OCI-LY7 (cell line): Measurements from ENCODE around the gene ADGRF4. TPM values are rescaled to one million over a fixed set of nuclear protein-coding genes. Genes with fewer than 3 reads are reported as not detected.

Experiments used
- BruUV-seq: library from RNA; stranded (reverse); fragments of 400-500 nt; replicated peaks from 2 replicates; lab custom pipeline; 2021; lab: Mats Ljungman, UMichigan
- CTCF ChIA-PET: fragments of 300-600 bp; sonication (Branson Sonifier 250); formaldehyde crosslinking; loops from one replicate; lab custom pipeline; 2022; ENCODE audit warnings: antibody characterized with exemption; ENCODE audit not compliant: unreplicated experiment; lab: Charles Lee
- POLR2A ChIA-PET: fragments of 300-600 bp; sonication (Branson Sonifier 250); formaldehyde crosslinking; loops from one replicate; lab custom pipeline; 2022; ENCODE audit warnings: antibody characterized with exemption; lab: Charles Lee
- DNase-seq: peaks from one replicate; pipeline ENCODE4 v3.0.0-alpha.2; 2015; ENCODE audit warnings: low spot score
- H2AFZ ChIP-seq: fragments of 200-600 bp; sonication (generic), shearing (Covaris generic); 2 replicates; pipeline ENCODE4 v1.6.1; 2014; ENCODE audit warnings: mild to moderate bottlenecking, antibody characterized with exemption, low read length, moderate library complexity
- H3K27ac ChIP-seq: fragments of 200-600 bp; sonication (generic); 2 replicates; pipeline ENCODE4 v1.5.1; 2014; ENCODE audit warnings: mixed run types, low read depth, mild to moderate bottlenecking, moderate library complexity, low read length, inconsistent platforms; ENCODE audit not compliant: poor library complexity, severe bottlenecking
- H3K36me3 ChIP-seq: fragments of 200-600 bp; sonication (generic); 2 replicates; pipeline ENCODE4 v1.6.1; 2014; ENCODE audit warnings: mild to moderate bottlenecking, antibody characterized with exemption, low read length, moderate library complexity, mixed read lengths; ENCODE audit not compliant: insufficient read depth
- H3K4me1 ChIP-seq: fragments of 200-600 bp; sonication (generic); 2 replicates; pipeline ENCODE4 v1.5.1; 2014; ENCODE audit warnings: mild to moderate bottlenecking, low read length; ENCODE audit not compliant: insufficient read depth, poor library complexity, severe bottlenecking
- H3K4me2 ChIP-seq: fragments of 200-600 bp; sonication (generic); 2 replicates; pipeline ENCODE4 v1.6.1; 2014; ENCODE audit warnings: mild to moderate bottlenecking, low read length
- H3K4me3 ChIP-seq: fragments of 200-600 bp; sonication (generic); 2 replicates; pipeline ENCODE4 v1.5.1; 2014; ENCODE audit warnings: mild to moderate bottlenecking, low read depth, low read length; ENCODE audit not compliant: poor library complexity, severe bottlenecking
- H3K79me2 ChIP-seq: fragments of 200-600 bp; sonication (generic); 2 replicates; pipeline ENCODE4 v1.6.1; 2016; ENCODE audit warnings: low read depth, mild to moderate bottlenecking, low read length, moderate library complexity, mixed read lengths; ENCODE audit not compliant: insufficient read depth
- H3K9me2 ChIP-seq: fragments of 200-600 bp; sonication (generic); 2 replicates; pipeline ENCODE4 v1.6.1; 2016; ENCODE audit warnings: mild to moderate bottlenecking, low read length, mixed read lengths; ENCODE audit not compliant: insufficient read depth
- H3K9me3 ChIP-seq: fragments of 200-600 bp; sonication (generic); 2 replicates; pipeline ENCODE4 v1.6.1; 2014; ENCODE audit warnings: mild to moderate bottlenecking, mixed run types, low read length, mixed read lengths
- H4K20me1 ChIP-seq: fragments of 200-600 bp; sonication (generic); 2 replicates; pipeline ENCODE4 v1.6.1; 2014; ENCODE audit warnings: mild to moderate bottlenecking, antibody characterized with exemption, low read length, moderate library complexity, mixed read lengths; ENCODE audit not compliant: insufficient read depth
- EZH2phosphoT487 ChIP-seq: fragments of 200-600 bp; sonication (generic); IDR thresholded peaks from 2 replicates; pipeline ENCODE4 v1.6.1; 2018; ENCODE audit warnings: low read depth, borderline replicate concordance, mild to moderate bottlenecking, mixed run types, antibody characterized with exemption, low read length, moderate library complexity, mixed read lengths
- intact Hi-C: fragments of 100-400 bp; cut with micrococcal nuclease; formaldehyde crosslinking; loops from one replicate; pipeline ENCODE4 v1.10.0; 2022; ENCODE audit not compliant: unreplicated experiment
- total RNA-seq, 2 experiments: library from RNA; depleted of rRNA in 1 of 2; stranded (reverse); fragments of >200 nt in 1 of 2; shearing (Covaris generic) in 1 of 2; gene quantifications; 2 replicates each; pipeline ENCODE4 v1.2.3, GENCODE V29; 2014 to 2022
- TF ChIP-seq, protein P1 (sequence below): fragments of 200-600 bp; sonication (generic); conservative IDR thresholded peaks from 2 replicates; pipeline ENCODE4 v1.5.1; 2014; ENCODE audit warnings: mild to moderate bottlenecking, antibody characterized with exemption, low read length, moderate library complexity, mixed read lengths

Gene ADGRF4
- total RNA-seq, 2 experiments from 2014 or later, result not detected

DNA sequence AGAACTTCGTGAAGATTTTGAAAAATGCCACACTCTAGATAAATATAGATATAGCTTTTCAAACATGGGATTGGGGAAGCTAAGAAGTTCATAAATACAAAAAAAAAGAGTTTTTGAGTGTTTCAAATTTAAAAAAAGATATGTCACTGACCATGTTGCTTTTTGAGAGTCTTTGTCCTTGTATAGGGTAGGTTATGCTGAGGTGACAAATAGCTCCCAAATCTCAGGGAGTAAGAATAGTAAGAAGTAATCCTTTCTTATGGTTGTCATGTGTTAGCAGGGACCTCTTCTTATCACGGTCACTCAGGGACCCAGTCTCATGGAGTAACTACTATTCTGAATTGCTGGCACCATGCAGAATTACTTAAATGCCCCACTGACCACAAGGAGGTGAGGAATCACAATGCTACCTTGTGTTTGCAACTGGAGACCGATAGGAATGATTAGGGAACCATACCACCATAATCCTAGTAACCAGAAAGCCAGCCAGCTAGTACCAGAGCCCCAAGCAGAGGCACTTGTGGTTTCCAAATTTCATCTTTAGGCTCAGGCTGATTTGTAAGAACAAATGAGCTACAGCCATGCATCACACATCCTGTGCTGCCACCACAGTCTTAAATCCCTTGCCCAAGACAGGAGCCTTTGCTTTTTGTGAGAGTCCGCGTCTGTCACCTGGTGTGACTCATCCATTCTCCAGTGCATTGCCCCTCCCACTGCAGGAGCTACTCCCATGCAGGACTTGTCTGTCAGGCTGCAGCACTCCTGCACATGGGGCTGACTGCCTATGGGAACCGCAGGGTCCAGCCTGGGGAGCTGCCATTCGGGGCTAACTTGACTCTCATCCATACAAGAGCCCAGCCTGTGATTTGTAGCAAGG lies 42.4 kb upstream of the ADGRF4 start:
- CTCF ChIA-PET, result no interaction called here
- H3K4me2 ChIP-seq, result no peak overlapping the region
- no TSS peak for BruUV-seq

GRCh38 chr6:47661960-47662359 lies 36.4 kb upstream of the ADGRF4 start:
- no peaks in the 10 kb centered on the region for H3K79me2 ChIP-seq
- CTCF ChIA-PET, result no interaction called here
- no peak overlapping the region for H2AFZ ChIP-seq
- H3K4me2 ChIP-seq, result no peak overlapping the region
- no peak overlapping the region for H3K27ac ChIP-seq
- no peak for DNase-seq
- no peaks in the 10 kb centered on the region for H3K4me1 ChIP-seq
- intact Hi-C loops, result no loop called here
- no peaks in the 10 kb centered on the region for H3K9me3 ChIP-seq
- POLR2A ChIA-PET, result interaction anchor here (1.3 kb wide), 1 partner anchor 11 kb away, joined by 4 read pairs; no protein-coding TSS in a partner anchor
- H3K36me3 ChIP-seq, result no peaks in the 10 kb centered on the region
- no peaks in the 10 kb centered on the region for H4K20me1 ChIP-seq
- H3K4me3 ChIP-seq, result no peak overlapping the region
- no peak for TF ChIP-seq EZH2phosphoT487
- TF ChIP-seq, protein P1, sequence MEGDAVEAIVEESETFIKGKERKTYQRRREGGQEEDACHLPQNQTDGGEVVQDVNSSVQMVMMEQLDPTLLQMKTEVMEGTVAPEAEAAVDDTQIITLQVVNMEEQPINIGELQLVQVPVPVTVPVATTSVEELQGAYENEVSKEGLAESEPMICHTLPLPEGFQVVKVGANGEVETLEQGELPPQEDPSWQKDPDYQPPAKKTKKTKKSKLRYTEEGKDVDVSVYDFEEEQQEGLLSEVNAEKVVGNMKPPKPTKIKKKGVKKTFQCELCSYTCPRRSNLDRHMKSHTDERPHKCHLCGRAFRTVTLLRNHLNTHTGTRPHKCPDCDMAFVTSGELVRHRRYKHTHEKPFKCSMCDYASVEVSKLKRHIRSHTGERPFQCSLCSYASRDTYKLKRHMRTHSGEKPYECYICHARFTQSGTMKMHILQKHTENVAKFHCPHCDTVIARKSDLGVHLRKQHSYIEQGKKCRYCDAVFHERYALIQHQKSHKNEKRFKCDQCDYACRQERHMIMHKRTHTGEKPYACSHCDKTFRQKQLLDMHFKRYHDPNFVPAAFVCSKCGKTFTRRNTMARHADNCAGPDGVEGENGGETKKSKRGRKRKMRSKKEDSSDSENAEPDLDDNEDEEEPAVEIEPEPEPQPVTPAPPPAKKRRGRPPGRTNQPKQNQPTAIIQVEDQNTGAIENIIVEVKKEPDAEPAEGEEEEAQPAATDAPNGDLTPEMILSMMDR, result no peak
- BruUV-seq, result no TSS peak
- no peaks in the 10 kb centered on the region for H3K9me2 ChIP-seq

More for the DNA sequence above, 42.4 kb upstream of the ADGRF4 start:
- H3K4me3 ChIP-seq, result no peak overlapping the region
- DNase-seq, result no peak
- H3K36me3 ChIP-seq, result no peaks in the 10 kb centered on the region
- H3K9me2 ChIP-seq, result no peaks in the 10 kb centered on the region
- no peaks in the 10 kb centered on the region for H3K9me3 ChIP-seq
- no peaks in the 10 kb centered on the region for H3K4me1 ChIP-seq
- H4K20me1 ChIP-seq, result no peaks in the 10 kb centered on the region
- intact Hi-C loops, result no loop called here
- TF ChIP-seq EZH2phosphoT487, result no peak
- TF ChIP-seq, protein P1, result no peak
- POLR2A ChIA-PET, result interaction anchor here (0.8 to 1.0 kb wide), 2 partner anchors 15 to 29 kb away, joined by 3 read pairs; no protein-coding TSS in a partner anchor
- H3K79me2 ChIP-seq, result no peaks in the 10 kb centered on the region
- H2AFZ ChIP-seq, result no peak overlapping the region
- no peak overlapping the region for H3K27ac ChIP-seq
